GM21360 (cell line): ENCODE measurements around the gene ARHGEF1.

Experiments
- ATAC-seq: cut with Tn5 transposase; IDR thresholded peaks from one replicate; pipeline ENCODE4 v1.9.1; 2021; ENCODE audit warnings: mild to moderate bottlenecking, moderate library complexity; ENCODE audit not compliant: unreplicated experiment

ARHGEF1 gene

GRCh38 chr19:41915776-41916414 lies 32.9 kb downstream of the ARHGEF1 start:
- ATAC-seq: no peak

- ATAC-seq: no peak
Observed at GRCh38 chr19:41917676-41918075, 34.7 kb downstream of the ARHGEF1 start.

GRCh38 chr19:41918095-41918494 lies 35.1 kb downstream of the ARHGEF1 start:
- no peak for ATAC-seq

- no peak for ATAC-seq
Observed at GRCh38 chr19:41918653-41919244, 35.8 kb downstream of the ARHGEF1 start.

- no peak for ATAC-seq
Observed at GRCh38 chr19:41919948-41920712, 37.1 kb downstream of the ARHGEF1 start.

GRCh38 chr19:41920882-41921576 lies 38.0 kb downstream of the ARHGEF1 start:
- no peak for ATAC-seq

GRCh38 chr19:41921577-41922576 lies 38.9 kb downstream of the ARHGEF1 start:
- no peak for ATAC-seq

GRCh38 chr19:41922585-41922984 lies 39.6 kb downstream of the ARHGEF1 start:
- no peak for ATAC-seq

GRCh38 chr19:41923045-41923788 lies 40.2 kb downstream of the ARHGEF1 start:
- no peak for ATAC-seq

GRCh38 chr19:41924151-41925145 lies 41.5 kb downstream of the ARHGEF1 start:
- no peak for ATAC-seq

GRCh38 chr19:41925208-41926003 lies 42.4 kb downstream of the ARHGEF1 start:
- ATAC-seq: no peak

- ATAC-seq: no peak
Observed at GRCh38 chr19:41926028-41926762, 43.2 kb downstream of the ARHGEF1 start.

- ATAC-seq: no peak
Observed at GRCh38 chr19:41926763-41927496, 43.9 kb downstream of the ARHGEF1 start.

GRCh38 chr19:41927497-41928192 lies 44.7 kb downstream of the ARHGEF1 start:
- ATAC-seq: no peak

GRCh38 chr19:41928221-41928683 lies 45.3 kb downstream of the ARHGEF1 start, which contains the start of gene ERFL:
Gene ERFL (minus strand): TSS chr19:41928449. CDS start chr19:41912919, 15,530 bp downstream.
- no peak for ATAC-seq
